Islet precursor cell (in vitro differentiated cells): ENCODE measurements around the gene RAB37.

Experiments
- DNase-seq: peaks from one replicate; pipeline ENCODE4 v3.0.0-alpha.2; 2018

RAB37 gene

DNA sequence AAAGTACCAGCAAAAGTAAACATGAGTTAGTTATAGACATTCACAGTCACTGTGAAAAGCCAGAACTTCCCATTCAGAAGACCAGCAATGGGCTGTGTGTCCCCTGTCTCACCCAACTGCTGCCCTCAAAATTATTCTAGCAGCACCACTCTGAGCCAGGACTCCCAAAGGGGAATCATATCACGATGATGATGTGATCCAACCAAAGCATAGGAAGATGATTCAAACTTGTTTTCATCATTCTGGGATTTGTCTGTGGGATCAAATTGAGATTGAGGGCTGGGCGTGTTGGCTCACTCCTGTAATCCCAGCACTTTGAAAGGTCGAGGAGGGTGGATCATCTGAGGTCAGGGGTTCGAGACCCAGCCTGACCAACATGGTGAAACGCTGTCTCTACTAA is 45.5 kb downstream of the RAB37 start:
- no peak for DNase-seq

GRCh38 chr17:74784125-74784810 is 47.2 kb downstream of the RAB37 start:
- DNase-seq, result no peak

GRCh38 chr17:74785096-74785980 is 48.3 kb downstream of the RAB37 start:
- no peak for DNase-seq

GRCh38 chr17:74785981-74786360 is 48.9 kb downstream of the RAB37 start:
- DNase-seq, result no peak

- DNase-seq, result no peak
Observed at GRCh38 chr17:74786431-74787055, 49.5 kb downstream of the RAB37 start.

GRCh38 chr17:74790161-74791058 is 53.4 kb downstream of the RAB37 start:
- no peak for DNase-seq

GRCh38 chr17:74792586-74793105 is 55.6 kb downstream of the RAB37 start:
- DNase-seq, result no peak

DNA sequence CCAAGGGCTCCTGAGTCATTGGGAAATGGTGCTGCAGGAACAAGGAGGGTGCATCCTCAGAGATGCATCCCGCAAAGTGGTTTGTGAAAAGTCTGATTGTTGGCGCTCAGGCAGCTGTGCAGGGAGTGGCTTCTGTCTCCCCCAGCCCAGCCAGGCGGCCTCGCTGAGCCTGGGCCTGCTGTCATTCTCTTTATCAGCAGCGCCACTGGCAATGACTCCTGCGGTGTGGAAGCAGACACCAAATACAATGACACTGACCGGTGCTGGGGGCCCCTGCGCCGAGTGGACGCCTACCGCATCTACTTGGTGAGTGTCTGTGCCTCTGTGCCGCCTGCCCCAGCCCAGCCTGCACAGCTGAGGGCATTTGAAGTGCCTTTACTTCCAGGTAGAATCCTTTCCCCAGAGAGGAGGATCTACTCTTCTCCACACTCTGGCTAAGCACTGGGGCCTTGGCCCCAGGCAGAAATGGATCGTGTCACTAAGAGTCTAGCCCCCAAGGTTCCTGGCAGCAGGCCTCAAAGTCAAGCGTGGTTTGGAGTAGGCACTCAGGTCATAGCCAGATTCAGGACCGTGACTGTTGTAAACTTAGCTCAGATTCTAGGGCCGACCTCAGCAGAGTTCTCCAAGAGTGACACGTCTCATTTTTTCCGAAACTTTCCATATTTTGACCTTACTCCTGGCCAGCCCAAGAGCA is 58.4 kb downstream of the RAB37 start:
- no peak for DNase-seq

GRCh38 chr17:74796211-74796610 is 59.2 kb downstream of the RAB37 start:
- DNase-seq, result no peak

GRCh38 chr17:74796866-74797265 is 59.8 kb downstream of the RAB37 start:
- no peak for DNase-seq
